GM21717 (cell line): ENCODE measurements around the gene ENO4.

Experiments
- ATAC-seq: cut with Tn5 transposase; IDR thresholded peaks from one replicate; pipeline ENCODE4 v1.9.1; 2021; ENCODE audit warnings: mild to moderate bottlenecking, moderate library complexity; ENCODE audit not compliant: unreplicated experiment

Gene ENO4

GRCh38 chr10:116909307-116909706, 60.0 kb downstream of the ENO4 start:
- ATAC-seq = no peak

GRCh38 chr10:116910910-116911309, 61.6 kb downstream of the ENO4 start:
- no peak for ATAC-seq

GRCh38 chr10:116912162-116912561, 62.9 kb downstream of the ENO4 start:
- no peak for ATAC-seq

- no peak for ATAC-seq
Measured at GRCh38 chr10:116913695-116914094, 64.4 kb downstream of the ENO4 start.

- no peak for ATAC-seq
Measured at GRCh38 chr10:116915340-116915739, 66.0 kb downstream of the ENO4 start.

- no peak for ATAC-seq
Measured at GRCh38 chr10:116917481-116917880, 68.2 kb downstream of the ENO4 start.

- no peak for ATAC-seq
Measured at GRCh38 chr10:116918583-116918982, 69.3 kb downstream of the ENO4 start.

- no peak for ATAC-seq
Measured at GRCh38 chr10:116919164-116919563, 69.9 kb downstream of the ENO4 start.

GRCh38 chr10:116919706-116920105, 70.4 kb downstream of the ENO4 start:
- no peak for ATAC-seq

GRCh38 chr10:116925056-116925455, 75.8 kb downstream of the ENO4 start:
- no peak for ATAC-seq

GRCh38 chr10:116926426-116926825, 77.1 kb downstream of the ENO4 start:
- no peak for ATAC-seq

- no peak for ATAC-seq
Measured at GRCh38 chr10:116931806-116932205, 82.5 kb downstream of the ENO4 start.
